Glutamatergic neuron (in vitro differentiated cells): Measurements from ENCODE around the gene CLEC16A. TPM values are rescaled to one million over a fixed set of nuclear protein-coding genes. Genes with fewer than 3 reads are reported as not detected.

Experiments used
- DNase-seq: peaks from one replicate; pipeline ENCODE4 v3.0.0; 2022
- H3K27ac Mint-ChIP-seq: one replicate; pipeline ENCODE4 v1.8.0; 2020; ENCODE audit warnings: mild to moderate bottlenecking, mixed read lengths, inconsistent platforms; ENCODE audit not compliant: unreplicated experiment
- H3K27me3 Mint-ChIP-seq: one replicate; pipeline ENCODE4 v1.8.0; 2020; ENCODE audit warnings: mild to moderate bottlenecking, moderate library complexity, mixed read lengths, inconsistent platforms; ENCODE audit not compliant: unreplicated experiment
- H3K36me3 Mint-ChIP-seq: one replicate; pipeline ENCODE4 v1.8.0; 2020; ENCODE audit warnings: mild to moderate bottlenecking, mixed read lengths, inconsistent platforms; ENCODE audit not compliant: unreplicated experiment
- H3K4me1 Mint-ChIP-seq: one replicate; pipeline ENCODE4 v1.8.0; 2020; ENCODE audit warnings: mild to moderate bottlenecking, low read depth, mixed read lengths, inconsistent platforms; ENCODE audit not compliant: unreplicated experiment
- H3K4me3 Mint-ChIP-seq: one replicate; pipeline ENCODE4 v1.8.0; 2020; ENCODE audit warnings: mild to moderate bottlenecking, mixed read lengths, inconsistent platforms; ENCODE audit not compliant: unreplicated experiment
- H3K9me3 Mint-ChIP-seq: one replicate; pipeline ENCODE4 v1.8.0; 2020; ENCODE audit warnings: mild to moderate bottlenecking, moderate library complexity, mixed read lengths, inconsistent platforms; ENCODE audit not compliant: unreplicated experiment
- total RNA-seq: library from RNA; stranded (reverse); fragmentation: NEBNext Ultra II Directional; extraction: Animal tissue kit (Norgen Biotek cat#: 25700); gene quantifications from one replicate; pipeline ENCODE4 v1.2.1, GENCODE V29; 2021; ENCODE audit not compliant: unreplicated experiment
- TF ChIP-seq, protein P1 (sequence below): fragments of 200-600 bp; sonication (generic); IDR thresholded peaks from one replicate; pipeline ENCODE4 v1.5.0; 2021; ENCODE audit not compliant: partially characterized antibody, unreplicated experiment

Gene CLEC16A
- total RNA-seq, 1 donor from 2014 or later, result 43.0 TPM

DNA sequence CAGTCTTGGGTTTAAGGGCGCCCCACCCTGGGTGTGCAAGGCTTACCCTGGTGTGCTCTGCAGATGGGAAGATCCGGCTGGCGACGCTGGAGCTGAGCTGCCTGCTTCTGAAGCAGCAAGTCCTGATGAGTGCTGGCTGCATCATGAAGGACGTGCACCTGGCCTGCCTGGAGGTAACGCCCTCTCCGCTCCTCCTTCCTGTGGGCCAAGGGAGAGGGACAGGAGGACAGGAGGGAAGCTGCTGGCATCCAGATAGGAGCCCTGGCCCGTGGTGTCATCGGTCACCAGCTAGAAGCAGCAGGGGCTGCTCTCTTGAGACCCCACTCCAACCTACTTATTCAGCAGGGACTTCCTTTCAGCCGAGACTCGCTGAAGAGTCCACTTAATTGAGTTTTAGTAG lies 97.8 kb downstream of the CLEC16A start:
- Mint-ChIP-seq H3K9me3 (no peaks in the 10 kb centered on the region), H3K27ac (no peak overlapping the region), H3K4me3 (no peak overlapping the region), H3K27me3 (no peaks in the 10 kb centered on the region), H3K36me3 (no peaks in the 10 kb centered on the region), H3K4me1 (peaks cover 4% of the 10 kb centered on the region)
- TF ChIP-seq, protein P1, sequence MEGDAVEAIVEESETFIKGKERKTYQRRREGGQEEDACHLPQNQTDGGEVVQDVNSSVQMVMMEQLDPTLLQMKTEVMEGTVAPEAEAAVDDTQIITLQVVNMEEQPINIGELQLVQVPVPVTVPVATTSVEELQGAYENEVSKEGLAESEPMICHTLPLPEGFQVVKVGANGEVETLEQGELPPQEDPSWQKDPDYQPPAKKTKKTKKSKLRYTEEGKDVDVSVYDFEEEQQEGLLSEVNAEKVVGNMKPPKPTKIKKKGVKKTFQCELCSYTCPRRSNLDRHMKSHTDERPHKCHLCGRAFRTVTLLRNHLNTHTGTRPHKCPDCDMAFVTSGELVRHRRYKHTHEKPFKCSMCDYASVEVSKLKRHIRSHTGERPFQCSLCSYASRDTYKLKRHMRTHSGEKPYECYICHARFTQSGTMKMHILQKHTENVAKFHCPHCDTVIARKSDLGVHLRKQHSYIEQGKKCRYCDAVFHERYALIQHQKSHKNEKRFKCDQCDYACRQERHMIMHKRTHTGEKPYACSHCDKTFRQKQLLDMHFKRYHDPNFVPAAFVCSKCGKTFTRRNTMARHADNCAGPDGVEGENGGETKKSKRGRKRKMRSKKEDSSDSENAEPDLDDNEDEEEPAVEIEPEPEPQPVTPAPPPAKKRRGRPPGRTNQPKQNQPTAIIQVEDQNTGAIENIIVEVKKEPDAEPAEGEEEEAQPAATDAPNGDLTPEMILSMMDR, result no peak
- DNase-seq, result no peak

- Mint-ChIP-seq H3K27ac (no peak overlapping the region), H3K36me3 (no peaks in the 10 kb centered on the region), H3K9me3 (no peaks in the 10 kb centered on the region), H3K27me3 (no peaks in the 10 kb centered on the region), H3K4me3 (no peak overlapping the region), H3K4me1 (peaks cover 14% of the 10 kb centered on the region)
- TF ChIP-seq, protein P1, result no peak
- no peak for DNase-seq
These were observed 101.1 kb downstream of the CLEC16A start for GRCh38 chr16:11045441-11045840.

DNA sequence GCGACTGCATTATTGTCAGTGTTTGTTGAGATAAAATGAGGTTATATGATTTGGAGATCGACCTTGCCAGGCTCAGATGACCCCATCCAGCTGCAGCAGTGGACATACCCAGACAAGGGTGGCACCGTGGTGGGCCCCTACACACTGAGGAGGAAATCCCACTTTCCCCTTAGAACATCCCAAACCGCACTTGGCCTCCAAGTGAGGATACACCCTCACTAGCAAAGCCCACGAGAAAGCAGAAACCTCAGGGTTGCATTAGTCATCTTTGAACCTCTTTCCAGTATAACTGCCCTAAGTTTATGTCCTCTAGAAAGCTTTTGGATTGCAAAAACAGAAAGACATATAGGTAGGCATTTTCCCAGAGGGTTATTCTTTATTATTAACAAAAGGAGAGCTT lies 101.5 kb downstream of the CLEC16A start:
- TF ChIP-seq, protein P1, result no peak
- H3K36me3 Mint-ChIP-seq, result no peaks in the 10 kb centered on the region
- no peak for DNase-seq
- H3K4me3 Mint-ChIP-seq, result no peak overlapping the region
- no peak overlapping the region for H3K27ac Mint-ChIP-seq
- peaks cover 14% of the 10 kb centered on the region for H3K4me1 Mint-ChIP-seq
- no peaks in the 10 kb centered on the region for H3K9me3 Mint-ChIP-seq
- no peaks in the 10 kb centered on the region for H3K27me3 Mint-ChIP-seq

DNA sequence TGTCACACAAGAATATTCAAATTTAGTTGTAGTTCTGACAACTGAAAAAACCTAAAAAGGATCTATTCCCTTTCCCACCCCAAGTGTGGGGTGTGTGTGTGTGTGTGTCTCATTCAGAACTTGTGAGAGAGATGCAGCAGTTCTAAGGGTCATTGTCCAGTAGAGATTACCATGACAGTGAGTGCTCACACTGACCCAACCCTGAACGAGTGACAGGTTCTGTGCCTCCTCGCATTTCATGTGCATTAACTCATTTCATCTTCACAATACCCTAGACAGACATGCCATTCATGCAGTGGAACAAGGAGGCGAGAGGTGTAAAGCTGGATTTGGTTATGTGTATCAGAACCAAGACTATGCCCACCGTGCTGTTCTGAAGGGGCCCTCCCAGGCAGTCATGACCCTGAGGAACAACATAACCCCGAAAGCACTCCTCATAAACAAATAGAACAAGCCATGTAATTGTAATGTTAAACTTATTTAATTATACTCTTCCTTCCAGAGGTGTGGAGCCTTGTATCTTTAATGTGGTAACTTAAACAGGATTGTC lies 102.1 kb downstream of the CLEC16A start:
- Mint-ChIP-seq H3K27me3 (no peaks in the 10 kb centered on the region), H3K4me1 (peaks cover 17% of the 10 kb centered on the region), H3K36me3 (no peaks in the 10 kb centered on the region), H3K9me3 (no peaks in the 10 kb centered on the region), H3K4me3 (no peak overlapping the region), H3K27ac (no peak overlapping the region)
- no peak for DNase-seq
- TF ChIP-seq, protein P1, result no peak

- peaks cover 17% of the 10 kb centered on the region for H3K4me1 Mint-ChIP-seq
- H3K36me3 Mint-ChIP-seq, result no peaks in the 10 kb centered on the region
- TF ChIP-seq, protein P1, result no peak
- no peak overlapping the region for H3K4me3 Mint-ChIP-seq
- no peak for DNase-seq
- H3K27me3 Mint-ChIP-seq, result no peaks in the 10 kb centered on the region
- no peak overlapping the region for H3K27ac Mint-ChIP-seq
- H3K9me3 Mint-ChIP-seq, result no peaks in the 10 kb centered on the region
These were observed 102.7 kb downstream of the CLEC16A start for GRCh38 chr16:11047057-11047456.
